ENCODE data around the gene FOXA1. TPM values are rescaled to one million over a fixed set of nuclear protein-coding genes. Genes with fewer than 3 reads are reported as not detected.

Gene FOXA1
- total and polyA plus RNA-seq, 2 of the 4 experiments (the other 2 are of a cell fraction) = 0.18 to 0.31 TPM

GRCh38 chr14:37616853-37617252 lies 21.8 kb upstream of the FOXA1 start:
- Histone ChIP-seq H4K20me1 (ENCODE audit: insufficient read depth, low read length) (no peaks in the 10 kb centered on the region), H3K4me3 (ENCODE audit: insufficient read depth, low read depth, low read length) (no peak overlapping the region), H2BK15ac (ENCODE audit: low read depth, low read length) (no peak overlapping the region), H3K4me2 (ENCODE audit: low read depth, low read length) (no peak overlapping the region), H2AFZ (replicated peaks; ENCODE audit: low read length, poor library complexity) (no peak overlapping the region), H3K27me3 (ENCODE audit: control insufficient read depth, insufficient read depth, low read length) (peaks cover 3% of the 10 kb centered on the region; the same call in 1 of the 2 replicates), H3K9ac (ENCODE audit: low read depth, low read length) (no peak overlapping the region), H4K91ac (ENCODE audit: insufficient read depth, low read depth, low read length) (no peak overlapping the region), H3K4ac (ENCODE audit: low read depth, low read length) (no peak overlapping the region), H2BK5ac (ENCODE audit: low read depth, low read length, poor library complexity, severe bottlenecking) (no peak overlapping the region), H4K5ac (ENCODE audit: low read depth, low read length) (no peak overlapping the region), H3K18ac (ENCODE audit: low read depth, low read length) (no peak overlapping the region), H3K27ac (ENCODE audit: insufficient read depth, low read length) (no peak overlapping the region), H4K8ac (ENCODE audit: low read depth in 2 of 2, low read length in 2 of 2) (no peak overlapping the region), H3K9me3 (ENCODE audit: control insufficient read depth, insufficient read depth, low read length) (peaks cover 17% of the 10 kb centered on the region), H2BK120ac (ENCODE audit: low read depth, low read length) (no peak overlapping the region), H3K4me1 (ENCODE audit: control insufficient read depth, insufficient read depth, low read length) (no peaks in the 10 kb centered on the region), H3K23ac (ENCODE audit: low read depth, low read length) (no peak overlapping the region), H3K36me3 (ENCODE audit: control insufficient read depth, insufficient read depth, low read length) (no peaks in the 10 kb centered on the region), H3K14ac (replicated peaks; ENCODE audit: low read depth, low read length) (no peak overlapping the region), H3K79me1 (ENCODE audit: low read depth in 1 of 2, low read length in 2 of 2) (no peaks in the 10 kb centered on the region), H2AK9ac (replicated peaks; ENCODE audit: low read depth, low read length, poor library complexity) (no peak overlapping the region), H3K56ac (ENCODE audit: extremely low read depth, insufficient read depth, low read length) (no peak overlapping the region), H2AK5ac (ENCODE audit: low read depth, low read length) (no peak overlapping the region), H2BK20ac (ENCODE audit: low read depth, low read length) (no peak overlapping the region), H3K9me1 (ENCODE audit: insufficient read depth, low read length) (no peaks in the 10 kb centered on the region)
- DNase-seq (no peak), ATAC-seq (ENCODE audit: low read depth) (no peak)
- no CpG with 5 or more reads among the region's 4 CpGs for WGBS, 2 experiments (ENCODE audit: extremely low coverage in 2 of 2, insufficient read length in 1 of 2)
- dilution Hi-C loops (cut with HindIII; ENCODE audit: low sequenced_read_pairs, unreplicated experiment) = no loop called here
- no TSS peak for BruUV-seq (replicated peaks)
- TF ChIP-seq NFE2L2 (IDR thresholded peaks at IDR 0.05; ENCODE audit: low read depth, low read length) = no peak
- no peak for TF ChIP-seq RFX5 (IDR thresholded peaks at IDR 0.05; ENCODE audit: low read depth, low read length)
- no peak for TF ChIP-seq SMC3 (IDR thresholded peaks at IDR 0.05; ENCODE audit: low read depth, low read length)
- no peak for TF ChIP-seq USF2 (IDR thresholded peaks at IDR 0.05; ENCODE audit: low read depth, low read length)
- no peak for TF ChIP-seq FOS (IDR thresholded peaks at IDR 0.05; ENCODE audit: low read depth, low read length)
- no peak for TF ChIP-seq CHD1 (IDR thresholded peaks at IDR 0.05; ENCODE audit: low read depth, low read length)
- no peak for TF ChIP-seq ELK1 (IDR thresholded peaks at IDR 0.05; ENCODE audit: borderline replicate concordance, low read depth, low read length)
- no peak for TF ChIP-seq CEBPB (IDR thresholded peaks at IDR 0.05; ENCODE audit: low read depth, low read length)
- TF ChIP-seq CTCF (conservative IDR thresholded peaks at IDR 0.05; ENCODE audit: low read depth, low read length) = no peak
- no peak for TF ChIP-seq MAZ (IDR thresholded peaks at IDR 0.05; ENCODE audit: borderline replicate concordance, low read depth, low read length)
- no peak for TF ChIP-seq RAD21 (IDR thresholded peaks at IDR 0.05; ENCODE audit: low read length)
- no peak for TF ChIP-seq MAFK (IDR thresholded peaks at IDR 0.05; ENCODE audit: low read depth, low read length)
- TF ChIP-seq BHLHE40 (IDR thresholded peaks at IDR 0.05; ENCODE audit: low read depth, low read length) = no peak
- no peak for TF ChIP-seq POLR2A (IDR thresholded peaks at IDR 0.05; ENCODE audit: low read depth, low read length)
- TF ChIP-seq MXI1 (IDR thresholded peaks at IDR 0.05; ENCODE audit: borderline replicate concordance, low read depth, low read length) = no peak
- no peak for TF ChIP-seq RCOR1 (IDR thresholded peaks at IDR 0.05; ENCODE audit: insufficient replicate concordance, low read length)
- intact Hi-C loops (cut with micrococcal nuclease) = no loop called here
- in situ Hi-C loops (cut with MboI; ENCODE audit: low sequenced_read_pairs) = no loop called here
- CTCF ChIA-PET = no interaction called here
- POLR2A ChIA-PET (ENCODE audit: unreplicated experiment) = no interaction called here
